HL-60 (cell line): ENCODE results near the gene ZNF697.

ENCODE experiments used
- DNase-seq, 2 experiments: peaks; one replicate each; pipeline ENCODE4 v3.0.0-alpha.2; 2010 to 2020; ENCODE audit warnings: low read depth in 1 of 2, low spot score in 1 of 2
- H3K27ac ChIP-seq: fragments of 250-450 bp; sonication (Bioruptor Pico); replicated peaks from 2 replicates; pipeline ENCODE4 v1.5.1; 2020; ENCODE audit warnings: mild to moderate bottlenecking, moderate library complexity
- H3K27me3 ChIP-seq: fragments of 250-450 bp; sonication (Bioruptor Pico); 2 replicates; pipeline ENCODE4 v1.5.1; 2021; ENCODE audit warnings: mild to moderate bottlenecking, moderate library complexity; ENCODE audit not compliant: insufficient read depth, poor library complexity, severe bottlenecking
- H3K4me3 ChIP-seq: replicated peaks from 2 replicates; pipeline ENCODE4 v1.5.1; 2011; ENCODE audit warnings: mild to moderate bottlenecking, control low read depth, low read length; ENCODE audit not compliant: insufficient read depth
- CTCF ChIP-seq: IDR thresholded peaks from one replicate; pipeline ENCODE4 v1.5.1; 2011; ENCODE audit warnings: low read length, control low read depth, inconsistent platforms; ENCODE audit not compliant: insufficient read depth
- GABPA ChIP-seq: IDR thresholded peaks from 2 replicates; pipeline ENCODE4 v1.6.1; 2012; ENCODE audit warnings: low read depth
- POLR2AphosphoS5 ChIP-seq: IDR thresholded peaks from 2 replicates; pipeline ENCODE4 v1.6.1; 2012; ENCODE audit warnings: low read depth
- REST ChIP-seq: IDR thresholded peaks from 2 replicates; pipeline ENCODE4 v1.6.1; 2012; ENCODE audit warnings: low read depth; ENCODE audit not compliant: insufficient replicate concordance
- SPI1 ChIP-seq: IDR thresholded peaks from 2 replicates; pipeline ENCODE4 v1.6.1; 2012; ENCODE audit warnings: low read depth, mild to moderate bottlenecking, borderline replicate concordance

ZNF697 gene

GRCh38 chr1:119682141-119682540 is 34.1 kb upstream of the ZNF697 start:
- H3K27me3 ChIP-seq, result no peaks in the 10 kb centered on the region
- no peak for TF ChIP-seq REST
- TF ChIP-seq CTCF, result no peak
- TF ChIP-seq POLR2AphosphoS5, result no peak
- TF ChIP-seq SPI1, result no peak
- no peak for TF ChIP-seq GABPA
- no peak overlapping the region for H3K27ac ChIP-seq
- DNase-seq, result no peak
- no peak overlapping the region for H3K4me3 ChIP-seq

- TF ChIP-seq GABPA (no peak), SPI1 (no peak), CTCF (no peak), POLR2AphosphoS5 (no peak), REST (no peak)
- no peaks in the 10 kb centered on the region for H3K27me3 ChIP-seq
- no peak for DNase-seq
- no peak overlapping the region for H3K27ac ChIP-seq
- no peak overlapping the region for H3K4me3 ChIP-seq
These were observed 33.5 kb upstream of the ZNF697 start for GRCh38 chr1:119681560-119681959.

GRCh38 chr1:119680723-119681122 is 32.7 kb upstream of the ZNF697 start:
- H3K27ac ChIP-seq, result no peak overlapping the region
- no peak overlapping the region for H3K4me3 ChIP-seq
- no peaks in the 10 kb centered on the region for H3K27me3 ChIP-seq
- TF ChIP-seq CTCF (no peak), GABPA (no peak), REST (no peak), SPI1 (no peak), POLR2AphosphoS5 (no peak)
- no peak for DNase-seq
